Gastrocnemius medialis (tissue), 4 donors: ENCODE measurements around the gene SREK1IP1. TPM values are rescaled to one million over a fixed set of nuclear protein-coding genes. Genes with fewer than 3 reads are reported as not detected.
A peak's percentile ranks its signal among the peaks of the same experiment; 100 is the strongest.

Experiments
- ATAC-seq, 2 donors: fragments of 150-250 bp; one replicate each; pipeline ENCODE4 v1.9.1; 2016
- DNase-seq, 2 donors: peaks; one replicate each; pipeline ENCODE4 v3.0.0-alpha.2; 2019
- H3K27ac ChIP-seq, 4 donors: fragments of 200-600 bp; sonication (generic); 1 replicate in 1 of 4; 2 replicates in 3 of 4; pipeline ENCODE4 v1.5.1; 2016 to 2018; ENCODE audit warnings: mild to moderate bottlenecking in 2 of 4, moderate library complexity in 1 of 4
- H3K27me3 ChIP-seq, 3 donors: fragments of 200-600 bp; sonication (generic) in 2 of 3; 1 replicate in 1 of 3; 2 replicates in 2 of 3; pipeline versions ENCODE4 v1.5.1 to v1.6.0; 2016 to 2019; ENCODE audit warnings: mild to moderate bottlenecking in 1 of 3, moderate library complexity in 1 of 3
- H3K36me3 ChIP-seq, 2 donors: fragments of 200-600 bp; sonication (generic) in 1 of 2; one replicate each; pipeline ENCODE4 v1.5.1; 2017 to 2018
- H3K4me1 ChIP-seq, 2 donors: fragments of 200-600 bp; sonication (generic) in 1 of 2; one replicate each; pipeline ENCODE4 v1.5.1; 2016 to 2017; ENCODE audit warnings: mild to moderate bottlenecking in 2 of 2
- H3K4me3 ChIP-seq, 4 donors: fragments of 200-600 bp; sonication (generic) in 3 of 4; 1 replicate in 1 of 4; 2 replicates in 3 of 4; pipeline ENCODE4 v1.5.1; 2016 to 2019; ENCODE audit warnings: mild to moderate bottlenecking in 2 of 4
- H3K9me3 ChIP-seq, 3 donors: fragments of 200-600 bp; sonication (generic) in 2 of 3; 1 replicate in 1 of 3; 2 replicates in 2 of 3; pipeline ENCODE4 v1.5.1; 2016 to 2019
- POLR2A ChIP-seq, 2 donors: fragments of 450-650 bp; IDR thresholded peaks; one replicate each; pipeline ENCODE4 v1.6.1; 2017; ENCODE audit warnings: antibody characterized with exemption in 2 of 2, mild to moderate bottlenecking in 2 of 2, moderate library complexity in 2 of 2
- in situ Hi-C, 4 donors: fragments of 200-750 bp; cut with MboI; loops; one replicate each; pipeline versions ENCODE4 v1.15.0 to v1.8.0; 2017; ENCODE audit warnings: low sequenced_read_pairs in 4 of 4
- intact Hi-C: fragments of 100-400 bp; cut with DNase I; formaldehyde crosslinking; loops from one replicate; pipeline ENCODE4 v1.15.1; 2023; ENCODE audit warnings: low total_unique reads
- total RNA-seq, 4 donors: library from RNA; depleted of rRNA; stranded (reverse); fragments of >200 nt; gene quantifications; one replicate each; pipeline versions ENCODE4 v1.1.0 to v1.2.3, GENCODE V29; 2016
- TF ChIP-seq, protein P1 (sequence below), 5 experiments: fragments of 450-650 bp in 3 of 5; fragments of 200-600 bp in 2 of 5; sonication (generic) in 2 of 5; IDR thresholded peaks in 4 of 5; conservative IDR thresholded peaks in 1 of 5; 1 replicate in 4 of 5; 2 replicates in 1 of 5; pipeline ENCODE4 v1.5.1; 2016 to 2019; ENCODE audit warnings: antibody characterized with exemption in 5 of 5, mild to moderate bottlenecking in 3 of 5, moderate library complexity in 3 of 5

Gene SREK1IP1
- total RNA-seq, result 1 to 10 TPM; 2.7 to 7.0 (median 3.9) TPM

- DNase-seq, result peak; percentile 74 to 84
- Histone ChIP-seq H3K4me1 (peaks cover 31 to 52% of the 10 kb centered on the region in 2 donors), H3K27ac (peak within 1 kb of the TSS; percentile 88 to 91 (median 88)), H3K27me3 (no peaks in the 10 kb centered on the region), H3K4me3 (peak within 1 kb of the TSS; percentile 82 to 88 (median 83)), H3K9me3 (no peaks in the 10 kb centered on the region), H3K36me3 (no peaks in the 10 kb centered on the region)
- peak; percentile 99 to 100 for ATAC-seq
- intact Hi-C loops (loop anchor here (2.0 to 5.0 kb wide), 3 partner anchors 131 to 794 kb away; partner anchors contain the start of genes CENPK and PPWD1), in situ Hi-C loops (no loop called here)
- TF ChIP-seq, protein P1, sequence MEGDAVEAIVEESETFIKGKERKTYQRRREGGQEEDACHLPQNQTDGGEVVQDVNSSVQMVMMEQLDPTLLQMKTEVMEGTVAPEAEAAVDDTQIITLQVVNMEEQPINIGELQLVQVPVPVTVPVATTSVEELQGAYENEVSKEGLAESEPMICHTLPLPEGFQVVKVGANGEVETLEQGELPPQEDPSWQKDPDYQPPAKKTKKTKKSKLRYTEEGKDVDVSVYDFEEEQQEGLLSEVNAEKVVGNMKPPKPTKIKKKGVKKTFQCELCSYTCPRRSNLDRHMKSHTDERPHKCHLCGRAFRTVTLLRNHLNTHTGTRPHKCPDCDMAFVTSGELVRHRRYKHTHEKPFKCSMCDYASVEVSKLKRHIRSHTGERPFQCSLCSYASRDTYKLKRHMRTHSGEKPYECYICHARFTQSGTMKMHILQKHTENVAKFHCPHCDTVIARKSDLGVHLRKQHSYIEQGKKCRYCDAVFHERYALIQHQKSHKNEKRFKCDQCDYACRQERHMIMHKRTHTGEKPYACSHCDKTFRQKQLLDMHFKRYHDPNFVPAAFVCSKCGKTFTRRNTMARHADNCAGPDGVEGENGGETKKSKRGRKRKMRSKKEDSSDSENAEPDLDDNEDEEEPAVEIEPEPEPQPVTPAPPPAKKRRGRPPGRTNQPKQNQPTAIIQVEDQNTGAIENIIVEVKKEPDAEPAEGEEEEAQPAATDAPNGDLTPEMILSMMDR (IDR thresholded peaks at IDR 0.05 in 4 of 5, conservative IDR thresholded peaks at IDR 0.05 in 1 of 5), result peak in 3 of 5 experiments; percentile 18 to 36 (median 29)
- peak; percentile 46 to 60 for TF ChIP-seq POLR2A (IDR thresholded peaks at IDR 0.05)
Measured at GRCh38 chr5:64768358-64769312, at the start of gene SREK1IP1, which contains the start of gene CWC27. SREK1IP1 (minus strand) TSS chr5:64768691; CDS start chr5:64768517, 174 bp downstream. CWC27 (plus strand) TSS chr5:64768930; CDS start chr5:64769147, 217 bp downstream.

DNA sequence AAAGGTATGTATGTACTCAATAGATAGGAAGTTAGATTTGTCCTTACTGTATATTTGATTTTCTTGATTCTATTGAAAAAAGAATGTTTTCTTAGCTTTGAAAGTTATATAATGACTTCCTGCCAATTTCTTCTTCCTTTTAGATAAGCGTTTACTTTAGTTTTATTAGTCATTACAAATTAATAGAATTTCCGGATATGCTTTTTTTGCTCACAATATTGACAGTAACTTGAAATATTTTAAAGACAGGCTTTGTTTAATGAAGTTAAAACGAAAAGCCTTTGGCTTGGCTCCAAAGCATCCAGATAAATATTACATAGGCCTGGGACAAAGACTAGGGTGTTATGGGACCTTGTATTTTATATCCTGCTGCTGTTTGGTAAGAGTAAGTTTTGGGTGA, 49.8 kb upstream of the SREK1IP1 start:
- TF ChIP-seq POLR2A (IDR thresholded peaks at IDR 0.05), result no peak
- TF ChIP-seq, protein P1 (IDR thresholded peaks at IDR 0.05 in 4 of 5, conservative IDR thresholded peaks at IDR 0.05 in 1 of 5), result no peak
- no peaks in the 10 kb centered on the region for H3K36me3 ChIP-seq
- DNase-seq, result no peak
- H3K27ac ChIP-seq, result no peak overlapping the region
- no peaks in the 10 kb centered on the region for H3K27me3 ChIP-seq
- peaks cover 5 to 9% of the 10 kb centered on the region in 2 donors for H3K4me1 ChIP-seq
- no peaks in the 10 kb centered on the region for H3K9me3 ChIP-seq
- in situ Hi-C loops (loop anchor here in 1 of 4 donors (10.0 to 25.0 kb wide), 2 partner anchors 219 to 667 kb away; partner anchors contain the start of gene ADAMTS6), intact Hi-C loops (no loop called here)
- H3K4me3 ChIP-seq, result no peak overlapping the region
- ATAC-seq, result no peak

DNA sequence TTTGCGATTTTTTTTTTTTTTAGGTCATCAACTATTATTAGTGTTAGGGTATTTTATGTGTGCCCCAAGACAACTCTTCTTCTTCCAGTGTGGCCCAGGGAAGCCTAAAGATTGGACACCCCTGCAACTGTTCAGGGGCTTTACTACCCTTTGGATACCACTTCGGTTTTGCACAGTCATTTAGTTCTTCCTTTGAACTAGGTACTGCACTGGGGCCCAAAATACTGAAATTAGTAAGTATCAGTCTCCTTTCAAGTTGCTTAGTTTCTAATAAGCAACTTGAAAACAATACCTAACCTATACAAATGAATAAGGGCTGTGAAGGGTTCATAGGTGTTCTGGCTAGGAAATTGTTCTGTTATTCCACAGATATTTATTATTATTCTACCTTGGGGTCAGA, 45.6 kb upstream of the SREK1IP1 start:
- DNase-seq (no peak), ATAC-seq (no peak)
- Histone ChIP-seq H3K27ac (no peak overlapping the region), H3K4me1 (peaks cover 5 to 9% of the 10 kb centered on the region in 2 donors), H3K27me3 (no peaks in the 10 kb centered on the region), H3K9me3 (no peaks in the 10 kb centered on the region), H3K36me3 (no peaks in the 10 kb centered on the region), H3K4me3 (no peak overlapping the region)
- intact Hi-C loops, result no loop called here
- in situ Hi-C loops, result loop anchor here in 1 of 4 donors (10.0 to 25.0 kb wide), 2 partner anchors 223 to 671 kb away; partner anchors contain the start of gene ADAMTS6
- TF ChIP-seq, protein P1 (IDR thresholded peaks at IDR 0.05 in 4 of 5, conservative IDR thresholded peaks at IDR 0.05 in 1 of 5), result no peak
- no peak for TF ChIP-seq POLR2A (IDR thresholded peaks at IDR 0.05)

GRCh38 chr5:64811050-64811640, 42.7 kb upstream of the SREK1IP1 start:
- Histone ChIP-seq H3K27me3 (no peaks in the 10 kb centered on the region), H3K36me3 (no peaks in the 10 kb centered on the region), H3K9me3 (no peaks in the 10 kb centered on the region), H3K27ac (no peak overlapping the region), H3K4me3 (no peak overlapping the region), H3K4me1 (no peaks in the 10 kb centered on the region)
- intact Hi-C loops, result loop anchor here (1.0 to 2.0 kb wide), 2 partner anchors 224 to 672 kb away; no protein-coding TSS in a partner anchor
- in situ Hi-C loops, result loop anchor here in 1 of 4 donors (10.0 to 25.0 kb wide), 2 partner anchors 226 to 674 kb away; partner anchors contain the start of gene ADAMTS6
- TF ChIP-seq, protein P1 (IDR thresholded peaks at IDR 0.05 in 4 of 5, conservative IDR thresholded peaks at IDR 0.05 in 1 of 5), result peak; percentile 15 to 69 (median 57)
- TF ChIP-seq POLR2A (IDR thresholded peaks at IDR 0.05), result no peak
- DNase-seq, result no peak
- no peak for ATAC-seq
